ENCODE data around the gene CCDC192. TPM values are rescaled to one million over a fixed set of nuclear protein-coding genes. Genes with fewer than 3 reads are reported as not detected.

CCDC192 gene
- total RNA-seq, 1 experiment from 2014 or later = not detected

DNA sequence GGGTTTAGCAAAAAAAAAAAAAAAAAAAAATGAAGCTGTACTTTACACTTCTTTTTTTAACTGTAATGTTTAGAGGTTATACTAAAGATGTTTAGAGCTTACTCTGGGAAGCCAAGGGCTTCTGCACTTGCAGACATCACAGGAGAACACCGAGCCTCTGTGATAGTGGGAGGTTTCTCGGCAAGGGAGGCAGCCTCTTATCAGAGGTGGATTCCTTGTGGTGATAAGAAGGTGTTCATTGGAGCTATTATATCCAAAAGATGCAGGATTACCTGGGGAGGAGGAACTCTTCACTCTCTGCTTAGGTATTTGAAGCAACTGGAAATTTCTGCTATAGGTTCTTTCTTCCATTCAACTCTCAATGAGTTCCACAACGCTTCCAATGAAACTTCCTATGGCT lies 209.2 kb downstream of the CCDC192 start:
- Mint-ChIP-seq H3K9me3 (ENCODE audit: unreplicated experiment) (no peaks in the 10 kb centered on the region), H3K36me3 (ENCODE audit: insufficient read depth, unreplicated experiment) (peaks cover 5% of the 10 kb centered on the region), H3K4me1 (ENCODE audit: low read depth, unreplicated experiment) (peaks cover 10% of the 10 kb centered on the region), H3K27me3 (ENCODE audit: insufficient read depth, unreplicated experiment) (no peaks in the 10 kb centered on the region), H3K4me3 (ENCODE audit: unreplicated experiment) (no peak overlapping the region), H3K27ac (ENCODE audit: unreplicated experiment) (no peak overlapping the region)
- ChIA-PET CTCF (interaction anchor here (0.5 to 0.9 kb wide), 5 partner anchors 13 to 348 kb away, joined by 3 to 9 read pairs (median 6); no protein-coding TSS in a partner anchor), POLR2A (no interaction called here)
- H3K4me1 ChIP-seq = peaks cover 24% of the 10 kb centered on the region; the same call in 1 of the 2 replicates
- TF ChIP-seq, protein P1, sequence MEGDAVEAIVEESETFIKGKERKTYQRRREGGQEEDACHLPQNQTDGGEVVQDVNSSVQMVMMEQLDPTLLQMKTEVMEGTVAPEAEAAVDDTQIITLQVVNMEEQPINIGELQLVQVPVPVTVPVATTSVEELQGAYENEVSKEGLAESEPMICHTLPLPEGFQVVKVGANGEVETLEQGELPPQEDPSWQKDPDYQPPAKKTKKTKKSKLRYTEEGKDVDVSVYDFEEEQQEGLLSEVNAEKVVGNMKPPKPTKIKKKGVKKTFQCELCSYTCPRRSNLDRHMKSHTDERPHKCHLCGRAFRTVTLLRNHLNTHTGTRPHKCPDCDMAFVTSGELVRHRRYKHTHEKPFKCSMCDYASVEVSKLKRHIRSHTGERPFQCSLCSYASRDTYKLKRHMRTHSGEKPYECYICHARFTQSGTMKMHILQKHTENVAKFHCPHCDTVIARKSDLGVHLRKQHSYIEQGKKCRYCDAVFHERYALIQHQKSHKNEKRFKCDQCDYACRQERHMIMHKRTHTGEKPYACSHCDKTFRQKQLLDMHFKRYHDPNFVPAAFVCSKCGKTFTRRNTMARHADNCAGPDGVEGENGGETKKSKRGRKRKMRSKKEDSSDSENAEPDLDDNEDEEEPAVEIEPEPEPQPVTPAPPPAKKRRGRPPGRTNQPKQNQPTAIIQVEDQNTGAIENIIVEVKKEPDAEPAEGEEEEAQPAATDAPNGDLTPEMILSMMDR (IDR thresholded peaks at IDR 0.05; ENCODE audit: insufficient read depth in 1 of 2, low read depth in 1 of 2, low read length in 1 of 2, severe bottlenecking in 1 of 2, unreplicated experiment in 1 of 2) = no peak
- H3K9me3 ChIP-seq = no peaks in the 10 kb centered on the region
- peak; percentile 13 to 58 for DNase-seq
- H3K36me3 ChIP-seq (ENCODE audit: control insufficient read depth, insufficient read depth, low read length) = no peaks in the 10 kb centered on the region
- H3K27me3 ChIP-seq (replicated peaks; ENCODE audit: control insufficient read depth, insufficient read depth, low read length) = no peaks in the 10 kb centered on the region
- no peak overlapping the region for H3K4me3 ChIP-seq (ENCODE audit: low read depth, low read length)
- intact Hi-C loops (cut with micrococcal nuclease; ENCODE audit: unreplicated experiment) = no loop called here
- no TSS peak for BruUV-seq (replicated peaks)

DNA sequence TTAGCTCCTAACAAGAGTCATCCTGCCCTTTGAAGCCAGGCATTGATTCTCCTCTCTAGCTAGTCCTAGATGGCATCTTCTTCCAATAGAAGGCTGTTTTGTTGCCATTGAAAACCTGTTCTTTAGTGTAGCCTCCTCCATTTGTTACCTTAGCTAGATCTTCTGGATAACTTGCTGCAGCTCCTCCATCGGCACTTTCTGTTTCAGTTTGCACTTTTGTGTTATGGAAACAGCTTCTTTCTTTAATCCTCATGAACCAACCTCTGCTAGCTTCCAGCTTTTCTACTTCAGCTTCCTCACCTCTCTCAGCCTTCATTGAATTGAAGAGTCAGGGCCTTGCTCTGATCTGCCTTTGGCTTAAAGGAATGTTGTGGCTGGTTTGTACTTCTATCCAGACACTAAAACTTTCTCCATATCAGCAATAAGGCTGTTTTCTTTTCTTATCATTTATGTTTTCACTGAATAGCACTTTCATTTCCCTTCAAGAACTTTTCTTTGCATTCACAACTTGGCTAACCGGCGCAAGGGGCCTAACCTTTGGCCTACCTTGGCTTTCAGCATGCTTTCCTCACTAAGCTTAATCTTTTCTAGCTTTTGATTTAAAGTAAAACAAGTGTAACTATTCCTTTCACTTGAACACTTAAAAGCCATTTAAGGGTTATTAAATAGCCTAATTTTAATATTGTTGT lies 213.8 kb downstream of the CCDC192 start:
- Histone ChIP-seq H3K4me3 (ENCODE audit: low read depth, low read length) (no peak overlapping the region), H3K27me3 (replicated peaks; ENCODE audit: control insufficient read depth, insufficient read depth, low read length) (no peaks in the 10 kb centered on the region), H3K36me3 (ENCODE audit: control insufficient read depth, insufficient read depth, low read length) (no peaks in the 10 kb centered on the region), H3K9me3 (no peaks in the 10 kb centered on the region), H3K4me1 (peaks cover 32% of the 10 kb centered on the region)
- Mint-ChIP-seq H3K27ac (ENCODE audit: unreplicated experiment) (no peak overlapping the region), H3K9me3 (ENCODE audit: unreplicated experiment) (no peaks in the 10 kb centered on the region), H3K36me3 (ENCODE audit: insufficient read depth, unreplicated experiment) (peaks cover 5% of the 10 kb centered on the region), H3K27me3 (ENCODE audit: insufficient read depth, unreplicated experiment) (no peaks in the 10 kb centered on the region), H3K4me1 (ENCODE audit: low read depth, unreplicated experiment) (peaks cover 23% of the 10 kb centered on the region), H3K4me3 (ENCODE audit: unreplicated experiment) (no peak overlapping the region)
- intact Hi-C loops (cut with micrococcal nuclease; ENCODE audit: unreplicated experiment) = no loop called here
- BruUV-seq (replicated peaks) = no TSS peak
- CTCF ChIA-PET = no interaction called here
- no peak for DNase-seq
- TF ChIP-seq, protein P1 (IDR thresholded peaks at IDR 0.05; ENCODE audit: insufficient read depth in 1 of 2, low read depth in 1 of 2, low read length in 1 of 2, severe bottlenecking in 1 of 2, unreplicated experiment in 1 of 2) = no peak
- POLR2A ChIA-PET = no interaction called here

DNA sequence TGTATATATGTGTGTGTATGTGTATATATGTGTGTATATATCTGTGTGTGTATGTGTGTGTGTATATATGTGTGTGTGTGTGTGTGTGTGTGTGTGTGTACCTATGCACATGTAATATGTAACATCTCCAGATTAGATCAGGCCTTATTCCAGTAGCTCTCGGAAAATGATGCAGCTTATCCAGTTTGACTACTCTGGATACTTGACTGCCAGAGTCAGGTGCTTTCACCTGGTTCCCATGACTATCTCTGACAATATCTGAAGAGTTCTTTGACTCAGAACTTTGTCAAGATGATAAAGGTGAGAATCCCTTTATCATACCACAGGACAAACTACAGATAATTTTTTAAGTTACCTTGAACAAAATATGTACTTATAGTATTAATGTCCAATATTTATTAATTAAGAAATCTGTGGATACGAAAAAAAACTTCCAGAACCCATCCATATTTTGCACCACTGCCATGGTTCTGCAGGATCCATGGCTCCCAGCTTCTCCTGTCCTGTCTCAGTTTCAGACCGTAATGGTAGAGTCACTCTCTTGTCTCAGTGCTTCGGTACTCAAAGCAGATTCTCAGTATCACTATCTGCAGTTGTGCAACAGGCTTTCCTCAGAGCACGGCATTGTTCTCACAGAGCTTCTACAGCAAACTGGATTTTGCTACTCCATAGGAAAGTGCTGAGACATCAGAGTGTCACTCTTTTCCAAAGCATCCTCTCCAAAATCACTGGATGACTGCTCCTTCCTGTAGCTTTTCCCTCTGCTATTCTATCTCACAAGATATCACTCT lies 216.0 kb downstream of the CCDC192 start:
- no peak for DNase-seq
- Mint-ChIP-seq H3K27me3 (ENCODE audit: insufficient read depth, unreplicated experiment) (no peaks in the 10 kb centered on the region), H3K36me3 (ENCODE audit: insufficient read depth, unreplicated experiment) (no peaks in the 10 kb centered on the region), H3K9me3 (ENCODE audit: unreplicated experiment) (no peaks in the 10 kb centered on the region), H3K4me1 (ENCODE audit: low read depth, unreplicated experiment) (peaks cover 13% of the 10 kb centered on the region), H3K27ac (ENCODE audit: unreplicated experiment) (no peak overlapping the region), H3K4me3 (ENCODE audit: unreplicated experiment) (no peak overlapping the region)
- Histone ChIP-seq H3K27me3 (replicated peaks; ENCODE audit: control insufficient read depth, insufficient read depth, low read length) (no peaks in the 10 kb centered on the region), H3K36me3 (ENCODE audit: control insufficient read depth, insufficient read depth, low read length) (no peaks in the 10 kb centered on the region), H3K4me3 (ENCODE audit: low read depth, low read length) (no peak overlapping the region), H3K4me1 (peaks cover 28% of the 10 kb centered on the region), H3K9me3 (no peaks in the 10 kb centered on the region)
- ChIA-PET CTCF (interaction anchor here (0.8 kb wide), 1 partner anchor 10 kb away, joined by 4 read pairs; no protein-coding TSS in a partner anchor), POLR2A (no interaction called here)
- TF ChIP-seq, protein P1 (IDR thresholded peaks at IDR 0.05; ENCODE audit: insufficient read depth in 1 of 2, low read depth in 1 of 2, low read length in 1 of 2, severe bottlenecking in 1 of 2, unreplicated experiment in 1 of 2) = no peak
- intact Hi-C loops (cut with micrococcal nuclease; ENCODE audit: unreplicated experiment) = loop anchor here (2.0 kb wide), 1 partner anchor 16 kb away; no protein-coding TSS in a partner anchor
- BruUV-seq (replicated peaks) = no TSS peak
